DOHH2 (cell line): Measurements from ENCODE around the gene SET.

Experiments
- H3F3A ChIP-seq: fragments of 200-600 bp; sonication (generic), shearing (Covaris generic); 2 replicates; pipeline ENCODE4 v1.6.0; 2016; ENCODE audit warnings: antibody characterized with exemption, mild to moderate bottlenecking; ENCODE audit not compliant: control insufficient read depth, insufficient read depth
- H3K27ac ChIP-seq: fragments of 200-600 bp; sonication (generic); 2 replicates; pipeline ENCODE4 v1.5.1; 2014; ENCODE audit warnings: low read depth, mild to moderate bottlenecking, low read length, moderate library complexity
- H3K27me3 ChIP-seq: fragments of 200-600 bp; sonication (generic); 2 replicates; pipeline ENCODE4 v1.6.1; 2014; ENCODE audit warnings: mild to moderate bottlenecking, low read length, mixed read lengths; ENCODE audit not compliant: control insufficient read depth
- H3K36me3 ChIP-seq: fragments of 200-600 bp; sonication (generic); 2 replicates; pipeline ENCODE4 v1.6.1; 2014; ENCODE audit warnings: mild to moderate bottlenecking, low read length, moderate library complexity, mixed read lengths; ENCODE audit not compliant: control insufficient read depth
- H3K4me1 ChIP-seq: fragments of 200-600 bp; sonication (generic); 2 replicates; pipeline ENCODE4 v1.6.1; 2014; ENCODE audit warnings: mild to moderate bottlenecking, low read length, mixed read lengths; ENCODE audit not compliant: control insufficient read depth
- H3K4me2 ChIP-seq: fragments of 200-600 bp; sonication (generic); 2 replicates; pipeline ENCODE4 v1.6.0; 2014; ENCODE audit warnings: mild to moderate bottlenecking, low read length, moderate library complexity
- H3K4me3 ChIP-seq: fragments of 200-600 bp; sonication (generic); 2 replicates; pipeline ENCODE4 v1.5.1; 2014; ENCODE audit warnings: mild to moderate bottlenecking, low read length, mixed read lengths
- H3K79me2 ChIP-seq: fragments of 200-600 bp; sonication (generic); 2 replicates; pipeline ENCODE4 v1.6.1; 2014; ENCODE audit warnings: mild to moderate bottlenecking, low read length, mixed read lengths; ENCODE audit not compliant: control insufficient read depth
- H3K9me2 ChIP-seq: fragments of 200-600 bp; sonication (generic); replicated peaks from 2 replicates; pipeline ENCODE4 v1.6.1; 2014; ENCODE audit warnings: mild to moderate bottlenecking, low read length, mixed read lengths; ENCODE audit not compliant: control insufficient read depth
- H3K9me3 ChIP-seq: fragments of 200-600 bp; sonication (generic); 2 replicates; pipeline ENCODE4 v1.6.1; 2014; ENCODE audit warnings: antibody characterized with exemption, low read length, mixed read lengths; ENCODE audit not compliant: control insufficient read depth, insufficient read depth
- H4K20me1 ChIP-seq: fragments of 200-600 bp; sonication (generic); 2 replicates; pipeline ENCODE4 v1.6.0; 2014; ENCODE audit warnings: low read depth, mild to moderate bottlenecking, antibody characterized with exemption, low read length, moderate library complexity; ENCODE audit not compliant: control insufficient read depth, insufficient read depth
- EZH2phosphoT487 ChIP-seq: fragments of 200-600 bp; sonication (generic); IDR thresholded peaks from 2 replicates; pipeline ENCODE4 v1.6.1; 2017; ENCODE audit warnings: borderline replicate concordance, mild to moderate bottlenecking, antibody characterized with exemption, low read length, moderate library complexity, mixed read lengths
- TF ChIP-seq, protein P1 (sequence below): fragments of 200-600 bp; sonication (generic); IDR thresholded peaks from one replicate; pipeline ENCODE4 v1.5.1; 2014; ENCODE audit warnings: antibody characterized with exemption, mild to moderate bottlenecking, low read depth, low read length; ENCODE audit not compliant: poor library complexity, severe bottlenecking

SET gene

DNA sequence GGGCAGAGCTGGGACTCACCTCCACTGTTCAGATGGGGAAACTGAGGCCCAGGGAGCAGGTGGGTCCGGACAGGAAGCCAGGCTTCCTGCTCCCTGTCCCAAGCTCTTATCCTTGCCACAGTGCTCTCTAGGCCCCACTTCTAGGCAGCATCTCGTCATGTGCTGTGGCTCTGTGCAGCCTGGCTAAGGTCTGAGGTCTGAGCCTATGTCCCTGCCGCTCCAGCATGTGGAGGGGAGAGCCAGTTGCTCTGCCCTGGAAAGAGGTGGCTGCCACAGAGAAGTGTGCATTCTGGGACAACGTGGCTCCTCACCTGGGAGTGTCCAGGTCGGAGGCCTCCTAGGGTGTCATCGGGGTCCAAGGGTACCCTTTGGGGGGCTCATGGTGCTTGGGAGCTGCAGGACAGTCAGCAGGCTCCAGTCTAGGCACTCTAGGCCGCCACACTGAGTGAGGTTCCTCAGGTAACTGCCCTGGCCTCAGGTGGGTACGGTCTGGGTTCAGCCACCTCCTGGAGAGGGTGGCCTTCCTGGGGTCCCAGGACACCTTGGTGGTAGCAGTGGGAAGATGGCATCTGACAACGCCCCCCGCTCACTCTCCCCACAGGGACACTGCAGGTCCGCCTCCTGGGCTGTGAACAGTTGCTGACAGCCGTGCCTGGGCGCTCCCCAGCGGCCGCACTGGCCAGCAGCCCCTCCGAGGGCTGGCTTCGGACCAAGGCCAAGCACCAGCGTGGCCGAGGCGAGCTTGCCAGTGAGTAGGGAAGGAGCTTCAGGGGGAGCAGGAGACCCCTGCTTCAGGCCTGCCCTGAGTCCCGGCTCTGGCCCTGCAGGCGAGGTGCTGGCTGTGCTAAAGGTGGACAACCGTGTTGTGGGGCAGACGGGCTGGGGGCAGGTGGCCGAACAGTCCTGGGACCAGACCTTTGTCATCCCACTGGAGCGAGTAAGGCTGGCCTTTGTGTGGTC lies 23.7 kb downstream of the SET start:
- no peaks in the 10 kb centered on the region for H3K36me3 ChIP-seq
- TF ChIP-seq EZH2phosphoT487 = no peak
- no peaks in the 10 kb centered on the region for H3K4me1 ChIP-seq
- H3K9me3 ChIP-seq = no peaks in the 10 kb centered on the region
- H3K4me3 ChIP-seq = no peak overlapping the region
- no peaks in the 10 kb centered on the region for H3K79me2 ChIP-seq
- H3K27ac ChIP-seq = no peak overlapping the region
- no peaks in the 10 kb centered on the region for H3K9me2 ChIP-seq
- no peaks in the 10 kb centered on the region for H4K20me1 ChIP-seq
- H3F3A ChIP-seq = no peaks in the 10 kb centered on the region
- H3K4me2 ChIP-seq = no peak overlapping the region
- H3K27me3 ChIP-seq = no peaks in the 10 kb centered on the region

DNA sequence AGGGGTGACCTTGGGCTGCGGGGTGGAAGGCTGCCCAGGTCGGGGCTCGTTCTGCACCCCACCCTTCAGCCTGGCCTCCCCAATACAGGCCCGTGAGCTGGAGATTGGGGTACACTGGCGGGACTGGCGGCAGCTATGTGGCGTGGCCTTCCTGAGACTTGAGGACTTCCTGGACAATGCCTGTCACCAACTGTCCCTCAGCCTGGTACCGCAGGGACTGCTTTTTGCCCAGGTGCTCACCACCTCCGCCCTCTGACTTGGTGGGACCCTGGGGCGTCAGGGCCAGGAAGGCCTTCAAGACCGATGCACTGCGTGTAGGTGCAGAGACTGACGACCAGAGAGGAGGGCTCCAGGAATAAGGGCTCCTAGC lies 24.4 kb downstream of the SET start:
- no peaks in the 10 kb centered on the region for H4K20me1 ChIP-seq
- H3K9me3 ChIP-seq = no peaks in the 10 kb centered on the region
- no peak for TF ChIP-seq EZH2phosphoT487
- TF ChIP-seq, protein P1, sequence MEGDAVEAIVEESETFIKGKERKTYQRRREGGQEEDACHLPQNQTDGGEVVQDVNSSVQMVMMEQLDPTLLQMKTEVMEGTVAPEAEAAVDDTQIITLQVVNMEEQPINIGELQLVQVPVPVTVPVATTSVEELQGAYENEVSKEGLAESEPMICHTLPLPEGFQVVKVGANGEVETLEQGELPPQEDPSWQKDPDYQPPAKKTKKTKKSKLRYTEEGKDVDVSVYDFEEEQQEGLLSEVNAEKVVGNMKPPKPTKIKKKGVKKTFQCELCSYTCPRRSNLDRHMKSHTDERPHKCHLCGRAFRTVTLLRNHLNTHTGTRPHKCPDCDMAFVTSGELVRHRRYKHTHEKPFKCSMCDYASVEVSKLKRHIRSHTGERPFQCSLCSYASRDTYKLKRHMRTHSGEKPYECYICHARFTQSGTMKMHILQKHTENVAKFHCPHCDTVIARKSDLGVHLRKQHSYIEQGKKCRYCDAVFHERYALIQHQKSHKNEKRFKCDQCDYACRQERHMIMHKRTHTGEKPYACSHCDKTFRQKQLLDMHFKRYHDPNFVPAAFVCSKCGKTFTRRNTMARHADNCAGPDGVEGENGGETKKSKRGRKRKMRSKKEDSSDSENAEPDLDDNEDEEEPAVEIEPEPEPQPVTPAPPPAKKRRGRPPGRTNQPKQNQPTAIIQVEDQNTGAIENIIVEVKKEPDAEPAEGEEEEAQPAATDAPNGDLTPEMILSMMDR = no peak
- no peak overlapping the region for H3K4me3 ChIP-seq
- H3K9me2 ChIP-seq = no peaks in the 10 kb centered on the region
- H3K27ac ChIP-seq = no peak overlapping the region
- no peaks in the 10 kb centered on the region for H3K4me1 ChIP-seq
- H3F3A ChIP-seq = no peaks in the 10 kb centered on the region
- no peaks in the 10 kb centered on the region for H3K36me3 ChIP-seq
- H3K79me2 ChIP-seq = no peaks in the 10 kb centered on the region
- H3K4me2 ChIP-seq = no peak overlapping the region
- H3K27me3 ChIP-seq = no peaks in the 10 kb centered on the region

DNA sequence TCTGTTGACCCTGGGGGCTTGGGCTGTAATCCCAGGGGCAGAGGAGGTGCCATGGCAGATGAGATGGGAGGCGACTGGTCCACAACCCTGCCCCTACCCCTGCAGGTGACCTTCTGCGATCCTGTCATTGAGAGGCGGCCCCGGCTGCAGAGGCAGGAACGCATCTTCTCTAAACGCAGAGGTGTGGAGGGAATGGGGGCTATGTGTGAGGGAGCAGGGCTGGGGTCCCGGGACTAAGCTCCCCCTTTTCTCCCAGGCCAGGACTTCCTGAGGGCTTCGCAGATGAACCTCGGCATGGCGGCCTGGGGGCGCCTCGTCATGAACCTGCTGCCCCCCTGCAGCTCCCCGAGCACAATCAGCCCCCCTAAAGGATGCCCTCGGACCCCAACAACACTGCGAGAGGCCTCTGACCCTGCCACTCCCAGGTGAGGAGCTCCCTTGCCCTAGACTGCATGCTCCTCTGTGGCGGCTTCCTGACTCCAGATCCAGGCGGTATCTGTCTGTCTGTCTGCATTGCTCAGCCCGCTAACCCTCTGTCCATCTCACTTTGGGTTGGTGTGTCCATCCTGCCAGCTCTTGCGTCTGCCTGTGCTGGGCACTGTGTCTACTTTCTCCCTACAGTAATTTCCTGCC lies 25.0 kb downstream of the SET start:
- Histone ChIP-seq H3K27me3 (no peaks in the 10 kb centered on the region), H3K9me3 (no peaks in the 10 kb centered on the region), H3K9me2 (no peaks in the 10 kb centered on the region), H3K27ac (no peak overlapping the region), H3K36me3 (no peaks in the 10 kb centered on the region), H3K4me2 (no peak overlapping the region), H3F3A (no peaks in the 10 kb centered on the region), H4K20me1 (no peaks in the 10 kb centered on the region), H3K79me2 (no peaks in the 10 kb centered on the region), H3K4me3 (no peak overlapping the region), H3K4me1 (no peaks in the 10 kb centered on the region)
- no peak for TF ChIP-seq EZH2phosphoT487
- TF ChIP-seq, protein P1 = no peak
